Ishikawa (cell line): Measurements from ENCODE around the gene TOP2A.

Experiments used
- EGR1 ChIP-seq: IDR thresholded peaks from 2 replicates; pipeline ENCODE4 v1.6.1; 2012
- EP300 ChIP-seq: IDR thresholded peaks from 2 replicates; pipeline ENCODE4 v1.6.1; 2012; ENCODE audit warnings: borderline replicate concordance
- RAD21 ChIP-seq: IDR thresholded peaks from 2 replicates; pipeline ENCODE4 v1.6.1; 2012; ENCODE audit warnings: low read depth
- TAF1 ChIP-seq: IDR thresholded peaks from 2 replicates; pipeline ENCODE4 v1.6.1; 2012; ENCODE audit warnings: low read depth, mild to moderate bottlenecking
- TCF12 ChIP-seq: IDR thresholded peaks from 2 replicates; pipeline ENCODE4 v1.6.1; 2012; ENCODE audit warnings: low read depth
- TF ChIP-seq, protein P1 (sequence below): IDR thresholded peaks from 2 replicates; pipeline ENCODE4 v1.6.1; 2012
- TF ChIP-seq, protein P2 (sequence below): IDR thresholded peaks from 2 replicates; pipeline ENCODE4 v1.6.1; 2012; ENCODE audit warnings: low read depth, mild to moderate bottlenecking

DNA sequence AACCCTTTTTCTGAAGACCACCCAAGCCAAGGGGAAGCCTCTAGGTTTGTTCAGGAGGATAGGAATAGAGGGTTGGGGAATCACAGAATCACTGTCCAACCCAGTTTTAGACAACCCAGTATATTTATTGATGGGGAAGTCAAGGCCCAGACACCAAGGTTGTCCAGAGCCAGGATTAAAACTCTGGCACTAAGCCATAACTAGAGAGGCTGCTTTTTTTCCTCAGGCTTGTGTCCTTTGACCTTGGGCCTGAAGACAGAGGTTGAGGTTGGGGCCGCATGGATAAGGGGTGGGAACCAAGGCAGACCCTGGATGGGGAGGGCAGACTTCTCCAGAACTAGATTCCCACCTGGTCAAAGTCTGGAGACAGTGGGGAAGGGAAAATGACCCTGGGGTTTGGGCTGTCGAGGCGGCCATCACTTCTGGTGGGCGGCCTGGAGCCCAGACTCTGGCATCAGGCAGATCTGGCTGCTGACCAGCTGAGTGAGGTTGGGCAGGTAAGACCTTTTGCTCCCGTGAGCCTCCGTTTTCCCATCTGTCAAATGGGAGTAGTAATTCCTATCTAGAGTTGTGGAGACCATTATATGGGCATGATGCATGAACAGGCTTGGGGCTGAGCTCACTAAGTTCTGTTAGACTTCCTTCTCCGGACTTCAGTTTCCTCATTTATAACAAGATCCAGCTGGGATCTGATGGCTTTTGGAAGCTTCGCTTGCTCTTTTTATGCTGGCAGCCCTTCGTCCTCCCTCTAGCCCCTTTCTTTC, 43.5 kb upstream of the TOP2A start:
- TF ChIP-seq RAD21 (no peak), TCF12 (no peak), TAF1 (no peak), EGR1 (no peak), EP300 (no peak)
- TF ChIP-seq, protein P1, sequence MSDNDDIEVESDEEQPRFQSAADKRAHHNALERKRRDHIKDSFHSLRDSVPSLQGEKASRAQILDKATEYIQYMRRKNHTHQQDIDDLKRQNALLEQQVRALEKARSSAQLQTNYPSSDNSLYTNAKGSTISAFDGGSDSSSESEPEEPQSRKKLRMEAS, result no peak
- TF ChIP-seq, protein P2, sequence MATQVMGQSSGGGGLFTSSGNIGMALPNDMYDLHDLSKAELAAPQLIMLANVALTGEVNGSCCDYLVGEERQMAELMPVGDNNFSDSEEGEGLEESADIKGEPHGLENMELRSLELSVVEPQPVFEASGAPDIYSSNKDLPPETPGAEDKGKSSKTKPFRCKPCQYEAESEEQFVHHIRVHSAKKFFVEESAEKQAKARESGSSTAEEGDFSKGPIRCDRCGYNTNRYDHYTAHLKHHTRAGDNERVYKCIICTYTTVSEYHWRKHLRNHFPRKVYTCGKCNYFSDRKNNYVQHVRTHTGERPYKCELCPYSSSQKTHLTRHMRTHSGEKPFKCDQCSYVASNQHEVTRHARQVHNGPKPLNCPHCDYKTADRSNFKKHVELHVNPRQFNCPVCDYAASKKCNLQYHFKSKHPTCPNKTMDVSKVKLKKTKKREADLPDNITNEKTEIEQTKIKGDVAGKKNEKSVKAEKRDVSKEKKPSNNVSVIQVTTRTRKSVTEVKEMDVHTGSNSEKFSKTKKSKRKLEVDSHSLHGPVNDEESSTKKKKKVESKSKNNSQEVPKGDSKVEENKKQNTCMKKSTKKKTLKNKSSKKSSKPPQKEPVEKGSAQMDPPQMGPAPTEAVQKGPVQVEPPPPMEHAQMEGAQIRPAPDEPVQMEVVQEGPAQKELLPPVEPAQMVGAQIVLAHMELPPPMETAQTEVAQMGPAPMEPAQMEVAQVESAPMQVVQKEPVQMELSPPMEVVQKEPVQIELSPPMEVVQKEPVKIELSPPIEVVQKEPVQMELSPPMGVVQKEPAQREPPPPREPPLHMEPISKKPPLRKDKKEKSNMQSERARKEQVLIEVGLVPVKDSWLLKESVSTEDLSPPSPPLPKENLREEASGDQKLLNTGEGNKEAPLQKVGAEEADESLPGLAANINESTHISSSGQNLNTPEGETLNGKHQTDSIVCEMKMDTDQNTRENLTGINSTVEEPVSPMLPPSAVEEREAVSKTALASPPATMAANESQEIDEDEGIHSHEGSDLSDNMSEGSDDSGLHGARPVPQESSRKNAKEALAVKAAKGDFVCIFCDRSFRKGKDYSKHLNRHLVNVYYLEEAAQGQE, result no peak
